Activated CD4-positive, alpha-beta memory T cell treated with anti-CD3 and anti-CD28 coated beads for 36 hours (primary cell): ENCODE data around the gene ATP8B2. TPM values are rescaled to one million over a fixed set of nuclear protein-coding genes. Genes with fewer than 3 reads are reported as not detected.

Experiments used
- CTCF ChIA-PET: fragments of 350-600 bp; sonication (Branson Sonifier 250); formaldehyde crosslinking; loops from one replicate; lab custom pipeline; 2021; ENCODE audit warnings: antibody characterized with exemption, inconsistent platforms; lab: Charles Lee
- POLR2A ChIA-PET: fragments of 350-600 bp; sonication (Branson Sonifier 250); formaldehyde crosslinking; loops from one replicate; lab custom pipeline; 2021; ENCODE audit warnings: antibody characterized with exemption; lab: Charles Lee
- DNase-seq: peaks from one replicate; pipeline ENCODE4 v3.0.0-alpha.2; 2020
- H3K27ac Mint-ChIP-seq: one replicate; pipeline ENCODE4 v1.8.0; 2021; ENCODE audit warnings: mixed read lengths
- H3K27me3 Mint-ChIP-seq: one replicate; pipeline ENCODE4 v1.8.0; 2021; ENCODE audit warnings: mixed read lengths
- H3K36me3 Mint-ChIP-seq: one replicate; pipeline ENCODE4 v1.8.0; 2021; ENCODE audit warnings: mixed read lengths
- H3K4me1 Mint-ChIP-seq: one replicate; pipeline ENCODE4 v1.8.0; 2021; ENCODE audit warnings: low read depth, mixed read lengths
- H3K4me3 Mint-ChIP-seq: one replicate; pipeline ENCODE4 v1.8.0; 2021; ENCODE audit warnings: mild to moderate bottlenecking, mixed read lengths
- H3K9me3 Mint-ChIP-seq: one replicate; pipeline ENCODE4 v1.8.0; 2021; ENCODE audit warnings: mixed read lengths
- intact Hi-C: fragments of 100-400 bp; cut with micrococcal nuclease; formaldehyde crosslinking; loops from one replicate; pipeline ENCODE4 v1.15.1; 2023
- total RNA-seq, 2 experiments: library from RNA; stranded (reverse); gene quantifications; one replicate each; pipeline ENCODE4 v1.2.3, GENCODE V29; 2021

ATP8B2 gene
- total RNA-seq, 2 experiments from 2014 or later = 58.5 to 59.9 TPM

- H3K4me3 Mint-ChIP-seq = peak overlapping the region; percentile 98
- DNase-seq = peak; percentile 40
- ChIA-PET CTCF (interaction anchor here (0.8 to 9.6 kb wide), 18 partner anchors 8 to 222 kb away, joined by 3 to 173 read pairs (median 4); partner anchors contain the start of genes HAX1 and IL6R), POLR2A (interaction anchor here (0.7 to 1.7 kb wide), 8 partner anchors 9 to 679 kb away, joined by 3 to 5 read pairs (median 3); no protein-coding TSS in a partner anchor)
- peaks cover 51% of the 10 kb centered on the region for H3K4me1 Mint-ChIP-seq
- no peaks in the 10 kb centered on the region for H3K27me3 Mint-ChIP-seq
- intact Hi-C loops = loop anchor here (5.0 kb wide), 2 partner anchors 145 to 150 kb away; no protein-coding TSS in a partner anchor
- H3K36me3 Mint-ChIP-seq = peaks cover 12% of the 10 kb centered on the region
- no peaks in the 10 kb centered on the region for H3K9me3 Mint-ChIP-seq
- H3K27ac Mint-ChIP-seq = peak overlapping the region; percentile 94
Observed at GRCh38 chr1:154326546-154327465, 1.5 kb downstream of the ATP8B2 start.

GRCh38 chr1:154327466-154328317 lies 2.4 kb downstream of the ATP8B2 start:
- peaks cover 15% of the 10 kb centered on the region for H3K36me3 Mint-ChIP-seq
- peak overlapping the region; percentile 78 for H3K4me3 Mint-ChIP-seq
- peak; percentile 42 for DNase-seq
- no peaks in the 10 kb centered on the region for H3K27me3 Mint-ChIP-seq
- H3K4me1 Mint-ChIP-seq = peaks cover 54% of the 10 kb centered on the region
- no peaks in the 10 kb centered on the region for H3K9me3 Mint-ChIP-seq
- intact Hi-C loops = loop anchor here (5.0 kb wide), 2 partner anchors 145 to 150 kb away; no protein-coding TSS in a partner anchor
- H3K27ac Mint-ChIP-seq = peak overlapping the region; percentile 94
- ChIA-PET CTCF (interaction anchor here (0.8 to 9.6 kb wide), 13 partner anchors 7 to 152 kb away, joined by 3 to 173 read pairs (median 5); partner anchors contain the start of gene IL6R), POLR2A (interaction anchor here (0.6 to 1.7 kb wide), 7 partner anchors 8 to 150 kb away, joined by 3 to 7 read pairs (median 4); partner anchors contain the start of gene UBAP2L)

GRCh38 chr1:154328318-154329151 lies 3.2 kb downstream of the ATP8B2 start:
- no peaks in the 10 kb centered on the region for H3K9me3 Mint-ChIP-seq
- H3K27me3 Mint-ChIP-seq = no peaks in the 10 kb centered on the region
- peak overlapping the region; percentile 78 for H3K4me3 Mint-ChIP-seq
- CTCF ChIA-PET = interaction anchor here (1.0 to 9.6 kb wide), 12 partner anchors 6 to 218 kb away, joined by 3 to 173 read pairs (median 5); no protein-coding TSS in a partner anchor
- intact Hi-C loops = loop anchor here (1.0 to 5.0 kb wide), 3 partner anchors 15 to 149 kb away; no protein-coding TSS in a partner anchor
- POLR2A ChIA-PET = interaction anchor here (0.8 to 1.8 kb wide), 6 partner anchors 10 to 146 kb away, joined by 3 to 7 read pairs (median 4); partner anchors contain the start of gene UBAP2L
- DNase-seq = peak; percentile 90
- H3K4me1 Mint-ChIP-seq = peaks cover 56% of the 10 kb centered on the region
- H3K27ac Mint-ChIP-seq = peak overlapping the region; percentile 94
- peaks cover 15% of the 10 kb centered on the region for H3K36me3 Mint-ChIP-seq

DNA sequence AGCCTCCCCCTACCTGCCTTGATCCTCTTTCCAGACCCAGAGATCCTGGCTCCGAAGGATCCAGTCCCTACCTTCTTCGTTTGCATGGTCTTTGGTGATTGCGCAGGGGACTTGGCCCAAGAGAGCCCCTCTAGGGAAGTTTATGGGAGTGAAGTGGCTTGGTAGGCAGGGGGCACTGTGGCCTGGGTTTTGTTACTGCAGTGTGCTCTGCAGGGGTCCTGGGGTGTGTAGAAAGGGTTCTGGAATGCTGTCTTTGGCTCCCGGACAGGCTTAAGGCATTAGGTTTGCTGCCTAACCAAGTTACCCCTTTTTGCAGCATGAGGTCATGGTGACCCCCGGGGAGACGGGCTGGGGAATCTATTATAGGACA lies 3.8 kb downstream of the ATP8B2 start:
- ChIA-PET POLR2A (interaction anchor here (1.1 to 1.8 kb wide), 3 partner anchors 13 to 56 kb away, joined by 4 to 5 read pairs (median 4); no protein-coding TSS in a partner anchor), CTCF (interaction anchor here (1.0 to 9.6 kb wide), 9 partner anchors 9 to 217 kb away, joined by 3 to 120 read pairs (median 5); no protein-coding TSS in a partner anchor)
- DNase-seq = no peak
- peaks cover 60% of the 10 kb centered on the region for H3K4me1 Mint-ChIP-seq
- intact Hi-C loops = loop anchor here (1.0 to 5.0 kb wide), 3 partner anchors 14 to 148 kb away; no protein-coding TSS in a partner anchor
- peak overlapping the region; percentile 71 for H3K4me3 Mint-ChIP-seq
- H3K27me3 Mint-ChIP-seq = no peaks in the 10 kb centered on the region
- H3K9me3 Mint-ChIP-seq = no peaks in the 10 kb centered on the region
- H3K27ac Mint-ChIP-seq = peak overlapping the region; percentile 74
- peaks cover 15% of the 10 kb centered on the region for H3K36me3 Mint-ChIP-seq

DNA sequence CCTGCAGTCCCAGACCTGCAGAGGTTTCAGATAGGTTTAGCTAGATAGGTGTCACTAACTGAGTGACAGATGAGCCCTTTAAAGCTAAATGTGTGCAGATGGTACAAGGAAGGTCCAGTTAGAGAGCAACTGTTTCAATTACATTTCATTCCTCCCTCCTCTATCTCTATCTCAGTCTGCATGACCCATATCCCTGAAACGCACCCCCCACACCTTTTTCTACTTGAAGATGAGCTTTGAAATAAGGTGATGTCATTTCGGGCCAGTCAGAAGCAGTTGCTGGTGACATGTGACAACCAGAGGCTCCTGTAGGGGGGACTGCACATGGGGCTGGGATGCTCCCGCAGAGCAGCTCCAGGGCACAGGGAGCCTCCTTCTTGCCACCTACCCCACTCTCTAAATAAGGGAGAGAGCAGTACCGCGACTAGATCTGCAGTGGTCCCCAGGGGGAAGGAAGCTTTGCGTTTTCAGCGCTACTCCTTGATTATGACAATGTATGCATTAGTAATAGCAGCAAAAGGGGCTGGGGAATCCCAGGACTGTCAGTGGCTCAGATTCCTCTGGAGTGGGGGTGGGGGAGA lies 4.3 kb downstream of the ATP8B2 start:
- H3K27me3 Mint-ChIP-seq = no peaks in the 10 kb centered on the region

DNA sequence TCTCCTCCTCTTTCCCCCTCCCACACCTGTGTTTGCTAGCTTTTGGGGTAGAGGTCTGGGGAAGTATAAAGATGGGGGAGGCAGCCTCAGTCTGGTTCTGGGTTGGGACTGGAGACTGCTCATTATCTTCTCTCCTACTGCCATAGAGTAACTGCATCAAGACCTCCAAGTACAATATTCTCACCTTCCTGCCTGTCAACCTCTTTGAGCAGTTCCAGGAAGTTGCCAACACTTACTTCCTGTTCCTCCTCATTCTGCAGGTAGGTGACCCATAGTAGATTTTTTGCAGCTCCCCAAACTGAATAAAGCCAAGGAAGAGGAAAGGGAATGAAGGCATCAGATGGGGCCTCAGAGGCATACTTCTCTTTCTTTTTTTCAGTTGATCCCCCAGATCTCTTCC lies 5.3 kb downstream of the ATP8B2 start:
- peak overlapping the region; percentile 14 for H3K4me3 Mint-ChIP-seq
- ChIA-PET CTCF (interaction anchor here (1.0 to 9.6 kb wide), 5 partner anchors 13 to 149 kb away, joined by 3 to 120 read pairs (median 6); no protein-coding TSS in a partner anchor), POLR2A (interaction anchor here (1.3 kb wide), 1 partner anchor 11 kb away, joined by 5 read pairs; no protein-coding TSS in a partner anchor)
- no peaks in the 10 kb centered on the region for H3K27me3 Mint-ChIP-seq
- peak overlapping the region; percentile 74 for H3K27ac Mint-ChIP-seq
- peaks cover 22% of the 10 kb centered on the region for H3K36me3 Mint-ChIP-seq
- no peak for DNase-seq
- H3K4me1 Mint-ChIP-seq = peaks cover 67% of the 10 kb centered on the region
- H3K9me3 Mint-ChIP-seq = no peaks in the 10 kb centered on the region
- intact Hi-C loops = loop anchor here (10.0 kb wide), 1 partner anchor 674 kb away; the partner anchor contains the start of gene ZBTB7B

More for the DNA sequence above, 4.3 kb downstream of the ATP8B2 start:
- POLR2A ChIA-PET = interaction anchor here (1.1 to 1.8 kb wide), 3 partner anchors 12 to 57 kb away, joined by 4 to 5 read pairs (median 4); no protein-coding TSS in a partner anchor
- peak overlapping the region; percentile 74 for H3K27ac Mint-ChIP-seq
- peak overlapping the region; percentile 71 for H3K4me3 Mint-ChIP-seq
- intact Hi-C loops = loop anchor here (1.0 to 10.0 kb wide), 4 partner anchors 14 to 675 kb away; partner anchors contain the start of gene ZBTB7B
- peaks cover 61% of the 10 kb centered on the region for H3K4me1 Mint-ChIP-seq
- H3K36me3 Mint-ChIP-seq = peaks cover 17% of the 10 kb centered on the region
- CTCF ChIA-PET = interaction anchor here (1.0 to 9.6 kb wide), 10 partner anchors 8 to 217 kb away, joined by 3 to 120 read pairs (median 5); no protein-coding TSS in a partner anchor
- no peaks in the 10 kb centered on the region for H3K9me3 Mint-ChIP-seq
- peak; percentile 45 for DNase-seq

DNA sequence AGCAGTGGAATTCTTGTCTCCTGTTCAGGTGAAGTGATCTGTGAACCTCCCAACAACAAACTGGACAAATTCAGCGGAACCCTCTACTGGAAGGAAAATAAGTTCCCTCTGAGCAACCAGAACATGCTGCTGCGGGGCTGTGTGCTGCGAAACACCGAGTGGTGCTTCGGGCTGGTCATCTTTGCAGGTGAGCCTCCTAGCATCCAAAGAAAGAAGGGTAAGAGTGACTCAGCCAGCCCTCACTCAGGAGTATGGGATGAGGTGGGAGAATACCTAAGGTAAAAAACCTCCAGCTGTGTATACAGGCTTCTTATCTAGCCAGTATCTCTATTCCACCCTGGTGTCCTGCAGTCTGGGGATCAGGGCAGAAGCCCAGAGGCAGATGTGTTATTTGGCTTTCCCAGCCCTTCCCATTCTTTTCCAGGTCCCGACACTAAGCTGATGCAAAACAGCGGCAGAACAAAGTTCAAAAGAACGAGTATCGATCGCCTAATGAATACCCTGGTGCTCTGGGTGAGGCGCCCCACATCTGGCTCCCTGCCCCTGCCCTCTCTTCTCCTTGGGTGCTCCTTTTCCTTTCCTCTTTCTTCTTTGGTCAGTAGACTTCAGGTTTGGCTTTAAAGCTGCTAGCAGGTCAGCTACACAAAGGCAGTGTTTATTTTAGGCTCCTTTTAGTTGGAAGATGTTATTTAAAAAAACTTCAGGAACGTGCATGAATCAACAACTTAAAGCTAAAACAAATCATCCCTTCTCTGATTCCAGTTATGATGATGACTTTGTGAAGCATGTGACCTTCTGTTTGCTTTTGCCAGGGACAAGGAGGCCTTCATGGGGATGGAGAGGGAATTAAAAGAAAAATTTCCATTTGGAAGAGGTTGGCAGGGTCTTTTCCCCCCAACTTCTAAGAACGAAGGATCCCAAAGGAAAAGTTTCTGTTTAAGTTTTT lies 9.0 kb downstream of the ATP8B2 start:
- H3K9me3 Mint-ChIP-seq = no peaks in the 10 kb centered on the region
- DNase-seq = no peak
- no peak overlapping the region for H3K4me3 Mint-ChIP-seq
- H3K27me3 Mint-ChIP-seq = no peaks in the 10 kb centered on the region
- CTCF ChIA-PET = interaction anchor here (0.5 to 8.1 kb wide), 63 partner anchors 9 to 840 kb away, joined by 3 to 177 read pairs (median 5); partner anchors contain the start of genes AQP10, ATP8B2, HAX1 and TPM3
- H3K27ac Mint-ChIP-seq = peak overlapping the region; percentile 79
- H3K36me3 Mint-ChIP-seq = peaks cover 45% of the 10 kb centered on the region
- intact Hi-C loops = loop anchor here (1.0 to 10.0 kb wide), 4 partner anchors 10 to 670 kb away; partner anchors contain the start of genes HAX1 and ZBTB7B
- H3K4me1 Mint-ChIP-seq = peaks cover 66% of the 10 kb centered on the region
- POLR2A ChIA-PET = interaction anchor here (1.1 to 2.2 kb wide), 4 partner anchors 8 to 344 kb away, joined by 3 to 12 read pairs (median 6); partner anchors contain the start of genes ATP8B2 and RPS27

- peak; percentile 94 for DNase-seq
- Mint-ChIP-seq H3K4me3 (no peak overlapping the region), H3K27me3 (no peaks in the 10 kb centered on the region), H3K36me3 (peaks cover 50% of the 10 kb centered on the region), H3K4me1 (peaks cover 66% of the 10 kb centered on the region), H3K9me3 (no peaks in the 10 kb centered on the region), H3K27ac (peak overlapping the region; percentile 79)
- ChIA-PET POLR2A (interaction anchor here (1.0 to 2.2 kb wide), 5 partner anchors 8 to 344 kb away, joined by 3 to 12 read pairs (median 6); partner anchors contain the start of genes ATP8B2 and RPS27), CTCF (interaction anchor here (0.5 to 8.1 kb wide), 69 partner anchors 10 to 841 kb away, joined by 3 to 177 read pairs (median 4); partner anchors contain the start of genes AQP10, ATP8B2, HAX1 and TPM3)
- intact Hi-C loops = loop anchor here (1.0 to 10.0 kb wide), 4 partner anchors 11 to 670 kb away; partner anchors contain the start of genes HAX1 and ZBTB7B
Observed at GRCh38 chr1:154335025-154335714, 9.8 kb downstream of the ATP8B2 start.
